ENCODE data around the gene DUSP9. TPM values are rescaled to one million over a fixed set of nuclear protein-coding genes. Genes with fewer than 3 reads are reported as not detected.

The DUSP9 gene
- total RNA-seq, 1 donor from 2014 or later, result 3.1 TPM

- H3K4me3 ChIP-seq (ENCODE audit: low read depth, low read length), result no peak overlapping the region
- peak; percentile 49 for TF ChIP-seq CTCF (conservative IDR thresholded peaks at IDR 0.05; ENCODE audit: low read depth, low read length)
- no peak for DNase-seq (ENCODE audit: low read depth)
Observed at GRCh38 chrX:153662266-153662665, 15.3 kb downstream of the DUSP9 start.

GRCh38 chrX:153665726-153666306 is 18.8 kb downstream of the DUSP9 start:
- no peak for TF ChIP-seq CTCF (conservative IDR thresholded peaks at IDR 0.05; ENCODE audit: low read depth, low read length)
- no peak for DNase-seq (ENCODE audit: low read depth)
- H3K4me3 ChIP-seq (ENCODE audit: low read depth, low read length), result no peak overlapping the region

- TF ChIP-seq CTCF (conservative IDR thresholded peaks at IDR 0.05; ENCODE audit: low read depth, low read length), result no peak
- no peak for DNase-seq (ENCODE audit: low read depth)
- H3K4me3 ChIP-seq (ENCODE audit: low read depth, low read length), result peak overlapping the region; percentile 14
Observed at GRCh38 chrX:153667281-153667955, 20.4 kb downstream of the DUSP9 start.

DNA sequence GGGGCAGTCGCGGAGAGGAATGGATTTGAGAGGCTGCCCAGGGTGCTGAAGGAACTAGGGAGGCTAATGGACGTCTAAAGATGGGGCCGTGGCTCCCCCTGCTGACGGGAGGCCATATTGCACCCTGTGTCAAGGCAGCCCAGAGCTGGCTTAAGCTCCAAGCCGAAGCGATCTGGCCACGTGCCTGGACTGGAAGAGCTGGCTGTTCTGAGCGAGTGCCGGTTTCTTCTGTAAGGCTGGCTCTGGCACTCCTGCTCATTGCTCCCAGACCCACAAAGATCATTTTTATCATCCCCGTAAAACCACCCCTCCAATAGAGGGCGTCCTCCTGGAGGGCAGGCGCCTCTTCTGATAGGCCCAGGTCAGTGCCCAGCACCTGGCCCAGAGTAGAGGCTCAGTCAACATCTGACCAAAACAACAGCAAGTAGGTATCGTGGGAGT is 21.0 kb downstream of the DUSP9 start:
- no peak for DNase-seq (ENCODE audit: low read depth)

GRCh38 chrX:153668423-153669173 is 21.6 kb downstream of the DUSP9 start:
- no peak overlapping the region for H3K4me3 ChIP-seq (ENCODE audit: low read depth, low read length)
- no peak for TF ChIP-seq CTCF (conservative IDR thresholded peaks at IDR 0.05; ENCODE audit: low read depth, low read length)
- DNase-seq (ENCODE audit: low read depth), result no peak

More for the DNA sequence above, 21.0 kb downstream of the DUSP9 start:
- H3K4me3 ChIP-seq (ENCODE audit: low read depth, low read length), result peak overlapping the region; percentile 14
- peak; percentile 71 for TF ChIP-seq CTCF (conservative IDR thresholded peaks at IDR 0.05; ENCODE audit: low read depth, low read length)

- TF ChIP-seq CTCF (conservative IDR thresholded peaks at IDR 0.05; ENCODE audit: low read depth, low read length), result peak; percentile 61
- DNase-seq (ENCODE audit: low read depth), result no peak
- no peak overlapping the region for H3K4me3 ChIP-seq (ENCODE audit: low read depth, low read length)
Observed at GRCh38 chrX:153669174-153669890, 22.3 kb downstream of the DUSP9 start.
